HCT116 (cell line): ENCODE measurements around the gene AP4M1. TPM values are rescaled to one million over a fixed set of nuclear protein-coding genes. Genes with fewer than 3 reads are reported as not detected.
A peak's percentile ranks its signal among the peaks of the same experiment; 100 is the strongest.

ENCODE experiments used
- ATAC-seq: fragments of 200-7000 bp; cut with Tn5 transposase; 2 replicates; pipeline ENCODE4 v1.9.1; 2020; ENCODE audit warnings: mild to moderate bottlenecking, moderate library complexity
- BruUV-seq: library from RNA; stranded (reverse); fragments of 400-500 nt; replicated peaks from 2 replicates; lab custom pipeline; 2021; lab: Mats Ljungman, UMichigan
- CTCF ChIA-PET: fragments of 300-600 bp; sonication (Branson Sonifier 250); formaldehyde crosslinking; loops from one replicate; lab custom pipeline; 2021; ENCODE audit warnings: antibody characterized with exemption; lab: Charles Lee
- POLR2A ChIA-PET: fragments of 300-600, 350-600 bp; sonication (Branson Sonifier 250); formaldehyde crosslinking; loops from one replicate; lab custom pipeline; 2021; ENCODE audit warnings: antibody characterized with exemption; lab: Charles Lee
- RAD21 ChIA-PET, 2 experiments: fragments of 300-600 bp; sonication (Branson Sonifier 250); formaldehyde crosslinking; loops; one replicate each; lab custom pipeline; 2023; ENCODE audit warnings: low total read pairs in 2 of 2; ENCODE audit not compliant: uncharacterized antibody in 2 of 2, unreplicated experiment in 2 of 2, low non-redundant PET in 1 of 2; lab: Charles Lee
- DNase-seq: peaks from one replicate; pipeline ENCODE4 v3.0.0-alpha.2; 2010; ENCODE audit warnings: low read depth, low spot score
- H2AFZ ChIP-seq: fragments of 200-600 bp; shearing (Covaris generic), sonication (generic); 2 replicates; pipeline ENCODE4 v1.6.1; 2017; ENCODE audit warnings: low read depth, mixed run types, mixed read lengths, antibody characterized with exemption, low read length; ENCODE audit not compliant: poor library complexity, severe bottlenecking
- H3K27ac ChIP-seq: 2 replicates; pipeline ENCODE4 v1.5.1; 2012; ENCODE audit warnings: low read depth, low read length
- H3K27me3 ChIP-seq: fragments of 200-600 bp; sonication (generic); 2 replicates; pipeline ENCODE4 v1.6.1; 2016; ENCODE audit warnings: mixed run types, low read length, mixed read lengths; ENCODE audit not compliant: insufficient read depth
- H3K36me3 ChIP-seq, 2 experiments: fragments of 200-500 bp in 1 of 2; fragments of 200-600 bp in 1 of 2; sonication (Bioruptor generic) in 1 of 2; sonication (generic) in 1 of 2; 2 replicates each; pipeline versions ENCODE4 v1.5.1 to v1.6.1; 2014 to 2016; ENCODE audit warnings: low read length in 2 of 2, inconsistent platforms in 1 of 2, mixed read lengths in 1 of 2, mixed run types in 1 of 2; ENCODE audit not compliant: insufficient read depth in 2 of 2, control insufficient read depth in 1 of 2
- H3K4me1 ChIP-seq, 2 experiments: fragments of 200-600 bp in 1 of 2; sonication (generic) in 1 of 2; 2 replicates each; pipeline versions ENCODE4 v1.5.1 to v1.6.1; 2012 to 2017; ENCODE audit warnings: low read length in 2 of 2, inconsistent platforms in 1 of 2, mild to moderate bottlenecking in 1 of 2, mixed read lengths in 1 of 2, mixed run types in 1 of 2, moderate library complexity in 1 of 2; ENCODE audit not compliant: insufficient read depth in 2 of 2, control insufficient read depth in 1 of 2
- H3K4me2 ChIP-seq: fragments of 200-600 bp; sonication (generic); 2 replicates; pipeline ENCODE4 v1.6.1; 2017; ENCODE audit warnings: mixed run types, low read length, mixed read lengths
- H3K4me3 ChIP-seq, 2 experiments: fragments of 200-600 bp in 1 of 2; sonication (generic) in 1 of 2; replicated peaks in 1 of 2; 2 replicates each; pipeline ENCODE4 v1.5.1; 2011 to 2016; ENCODE audit warnings: low read length in 2 of 2, control low read depth in 1 of 2, low read depth in 1 of 2, mild to moderate bottlenecking in 1 of 2, mixed read lengths in 1 of 2, mixed run types in 1 of 2
- H3K79me2 ChIP-seq: fragments of 200-600 bp; sonication (generic); 2 replicates; pipeline ENCODE4 v1.6.1; 2017; ENCODE audit warnings: mild to moderate bottlenecking, mixed run types, low read length, moderate library complexity, mixed read lengths; ENCODE audit not compliant: insufficient read depth
- H3K9ac ChIP-seq: fragments of 200-600 bp; sonication (generic); 2 replicates; pipeline ENCODE4 v1.6.1; 2016; ENCODE audit warnings: low read length, mixed read lengths
- H3K9me2 ChIP-seq: fragments of 200-600 bp; sonication (generic), shearing (Covaris generic); 2 replicates; pipeline ENCODE4 v1.6.1; 2017; ENCODE audit warnings: mixed run types, mild to moderate bottlenecking, moderate library complexity; ENCODE audit not compliant: insufficient read depth
- H3K9me3 ChIP-seq, 2 experiments: fragments of 200-500 bp in 1 of 2; fragments of 200-600 bp in 1 of 2; sonication (Bioruptor generic) in 1 of 2; sonication (generic) in 1 of 2; 2 replicates each; pipeline ENCODE4 v1.6.1; 2014 to 2017; ENCODE audit warnings: low read length in 2 of 2, mixed read lengths in 2 of 2, inconsistent platforms in 1 of 2, low read depth in 1 of 2, mild to moderate bottlenecking in 1 of 2, mixed run types in 1 of 2, moderate library complexity in 1 of 2; ENCODE audit not compliant: control insufficient read depth in 1 of 2, insufficient read depth in 1 of 2
- H4K20me1 ChIP-seq: fragments of 200-600 bp; sonication (generic), shearing (Covaris generic); 2 replicates; pipeline ENCODE4 v1.6.1; 2017; ENCODE audit warnings: mixed run types, mild to moderate bottlenecking, moderate library complexity; ENCODE audit not compliant: insufficient read depth
- ATF3 ChIP-seq: IDR thresholded peaks from 2 replicates; pipeline ENCODE4 v1.6.1; 2012
- CBX3 ChIP-seq: IDR thresholded peaks from 2 replicates; pipeline ENCODE4 v1.6.1; 2012; ENCODE audit warnings: low read depth
- EZH2 ChIP-seq: fragments of 200-600 bp; sonication (generic); IDR thresholded peaks from 2 replicates; pipeline ENCODE4 v1.6.1; 2017; ENCODE audit warnings: antibody characterized with exemption, mixed run types
- SP1 ChIP-seq: IDR thresholded peaks from 2 replicates; pipeline ENCODE4 v1.6.1; 2012; ENCODE audit warnings: low read depth
- YY1 ChIP-seq: IDR thresholded peaks from 2 replicates; pipeline ENCODE4 v1.6.1; 2011; ENCODE audit warnings: low read length, low read depth, moderate library complexity, mild to moderate bottlenecking; ENCODE audit not compliant: insufficient replicate concordance; ENCODE audit errors: extremely low read depth
- ZFX ChIP-seq: fragments of 450-650 bp; IDR thresholded peaks from 2 replicates; pipeline ENCODE4 v1.6.1; 2017
- intact Hi-C: fragments of 100-400 bp; cut with micrococcal nuclease; formaldehyde crosslinking; loops from 2 replicates; pipeline ENCODE4 v1.10.0; 2022
- total RNA-seq: library from RNA; stranded (reverse); gene quantifications from one replicate; pipeline ENCODE4 v1.2.1, GENCODE V29; 2021; ENCODE audit not compliant: unreplicated experiment
- TF ChIP-seq, protein P1 (sequence below): IDR thresholded peaks from 2 replicates; pipeline ENCODE4 v1.6.1; 2012; ENCODE audit warnings: low read depth

Gene AP4M1
- total RNA-seq, 1 experiment from 2014 or later, result 20.0 TPM

- BruUV-seq, result no TSS peak
- peak overlapping the region; percentile 91 for H3K27ac ChIP-seq
- peaks cover 14 to 16% of the 10 kb centered on the region in 2 experiments; a peak in 3 of 4 replicates for H3K36me3 ChIP-seq
- ChIA-PET CTCF (interaction anchor here (1.0 kb wide), 1 partner anchor 8 kb away, joined by 4 read pairs; the partner anchor contains the start of gene LAMTOR4), POLR2A (no interaction called here), RAD21 (interaction anchor here in 1 of 2 experiments (0.6 kb wide), 1 partner anchor 69 kb away, joined by 11 read pairs; no protein-coding TSS in a partner anchor)
- DNase-seq, result no peak
- H3K9ac ChIP-seq, result peak overlapping the region; percentile 84; the same call in 1 of the 2 replicates
- H3K79me2 ChIP-seq, result peaks cover 29% of the 10 kb centered on the region
- H3K27me3 ChIP-seq, result no peaks in the 10 kb centered on the region
- no peaks in the 10 kb centered on the region for H3K9me3 ChIP-seq
- no peaks in the 10 kb centered on the region for H4K20me1 ChIP-seq
- peak overlapping the region in 1 of 2 experiments; percentile 91; a peak in 2 of 4 replicates for H3K4me3 ChIP-seq
- intact Hi-C loops, result no loop called here
- TF ChIP-seq SP1 (no peak), EZH2 (no peak), ATF3 (no peak), YY1 (no peak), ZFX (no peak), CBX3 (no peak)
- TF ChIP-seq, protein P1, sequence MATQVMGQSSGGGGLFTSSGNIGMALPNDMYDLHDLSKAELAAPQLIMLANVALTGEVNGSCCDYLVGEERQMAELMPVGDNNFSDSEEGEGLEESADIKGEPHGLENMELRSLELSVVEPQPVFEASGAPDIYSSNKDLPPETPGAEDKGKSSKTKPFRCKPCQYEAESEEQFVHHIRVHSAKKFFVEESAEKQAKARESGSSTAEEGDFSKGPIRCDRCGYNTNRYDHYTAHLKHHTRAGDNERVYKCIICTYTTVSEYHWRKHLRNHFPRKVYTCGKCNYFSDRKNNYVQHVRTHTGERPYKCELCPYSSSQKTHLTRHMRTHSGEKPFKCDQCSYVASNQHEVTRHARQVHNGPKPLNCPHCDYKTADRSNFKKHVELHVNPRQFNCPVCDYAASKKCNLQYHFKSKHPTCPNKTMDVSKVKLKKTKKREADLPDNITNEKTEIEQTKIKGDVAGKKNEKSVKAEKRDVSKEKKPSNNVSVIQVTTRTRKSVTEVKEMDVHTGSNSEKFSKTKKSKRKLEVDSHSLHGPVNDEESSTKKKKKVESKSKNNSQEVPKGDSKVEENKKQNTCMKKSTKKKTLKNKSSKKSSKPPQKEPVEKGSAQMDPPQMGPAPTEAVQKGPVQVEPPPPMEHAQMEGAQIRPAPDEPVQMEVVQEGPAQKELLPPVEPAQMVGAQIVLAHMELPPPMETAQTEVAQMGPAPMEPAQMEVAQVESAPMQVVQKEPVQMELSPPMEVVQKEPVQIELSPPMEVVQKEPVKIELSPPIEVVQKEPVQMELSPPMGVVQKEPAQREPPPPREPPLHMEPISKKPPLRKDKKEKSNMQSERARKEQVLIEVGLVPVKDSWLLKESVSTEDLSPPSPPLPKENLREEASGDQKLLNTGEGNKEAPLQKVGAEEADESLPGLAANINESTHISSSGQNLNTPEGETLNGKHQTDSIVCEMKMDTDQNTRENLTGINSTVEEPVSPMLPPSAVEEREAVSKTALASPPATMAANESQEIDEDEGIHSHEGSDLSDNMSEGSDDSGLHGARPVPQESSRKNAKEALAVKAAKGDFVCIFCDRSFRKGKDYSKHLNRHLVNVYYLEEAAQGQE, result no peak
- ATAC-seq, result no peak
- H3K4me1 ChIP-seq, result peaks cover 12 to 22% of the 10 kb centered on the region in 2 experiments
- H3K9me2 ChIP-seq, result no peaks in the 10 kb centered on the region
- H2AFZ ChIP-seq, result no peak overlapping the region
- H3K4me2 ChIP-seq, result peak overlapping the region; percentile 93
These were observed 55.1 kb downstream of the AP4M1 start for GRCh38 chr7:100156331-100157068.
